GM12892 (cell line): ENCODE measurements around the gene HPD.

Source experiments
- POLR2AphosphoS5 ChIP-seq: IDR thresholded peaks from 2 replicates; pipeline ENCODE4 v1.6.1; 2011; ENCODE audit warnings: low read depth, low read length, control low read depth
- TAF1 ChIP-seq: IDR thresholded peaks from 2 replicates; pipeline ENCODE4 v1.6.1; 2011; ENCODE audit warnings: low read depth, mild to moderate bottlenecking, control low read depth, low read length, borderline replicate concordance

DNA sequence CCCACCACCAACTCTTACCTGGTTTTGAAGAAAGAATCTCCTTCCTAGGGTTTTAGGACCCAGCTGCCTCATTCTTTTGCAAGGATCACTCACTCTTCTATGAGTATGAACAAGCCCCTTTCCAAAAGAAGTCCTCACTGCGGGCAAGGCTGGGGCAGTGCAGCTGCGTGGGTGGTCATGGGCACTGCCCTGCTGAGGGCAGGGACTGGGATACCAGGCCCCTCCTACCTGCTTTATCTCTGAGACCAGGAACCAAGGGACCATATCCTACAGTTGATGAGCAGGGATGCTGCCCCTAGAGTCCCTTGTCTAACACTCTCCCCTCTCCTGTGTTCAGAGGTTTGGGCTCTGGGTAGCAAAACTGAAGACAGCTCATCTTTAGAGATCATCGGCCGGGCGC, 20.5 kb downstream of the HPD start:
- TF ChIP-seq POLR2AphosphoS5 (no peak), TAF1 (no peak)
